HK-2 (cell line): ENCODE measurements around the gene RASAL1.

Experiments used
- DNase-seq: peaks from one replicate; pipeline ENCODE4 v3.0.0-alpha.2; 2018; ENCODE audit not compliant: unreplicated experiment

The RASAL1 gene

GRCh38 chr12:113097716-113098440 is 37.7 kb downstream of the RASAL1 start:
- no peak for DNase-seq

DNA sequence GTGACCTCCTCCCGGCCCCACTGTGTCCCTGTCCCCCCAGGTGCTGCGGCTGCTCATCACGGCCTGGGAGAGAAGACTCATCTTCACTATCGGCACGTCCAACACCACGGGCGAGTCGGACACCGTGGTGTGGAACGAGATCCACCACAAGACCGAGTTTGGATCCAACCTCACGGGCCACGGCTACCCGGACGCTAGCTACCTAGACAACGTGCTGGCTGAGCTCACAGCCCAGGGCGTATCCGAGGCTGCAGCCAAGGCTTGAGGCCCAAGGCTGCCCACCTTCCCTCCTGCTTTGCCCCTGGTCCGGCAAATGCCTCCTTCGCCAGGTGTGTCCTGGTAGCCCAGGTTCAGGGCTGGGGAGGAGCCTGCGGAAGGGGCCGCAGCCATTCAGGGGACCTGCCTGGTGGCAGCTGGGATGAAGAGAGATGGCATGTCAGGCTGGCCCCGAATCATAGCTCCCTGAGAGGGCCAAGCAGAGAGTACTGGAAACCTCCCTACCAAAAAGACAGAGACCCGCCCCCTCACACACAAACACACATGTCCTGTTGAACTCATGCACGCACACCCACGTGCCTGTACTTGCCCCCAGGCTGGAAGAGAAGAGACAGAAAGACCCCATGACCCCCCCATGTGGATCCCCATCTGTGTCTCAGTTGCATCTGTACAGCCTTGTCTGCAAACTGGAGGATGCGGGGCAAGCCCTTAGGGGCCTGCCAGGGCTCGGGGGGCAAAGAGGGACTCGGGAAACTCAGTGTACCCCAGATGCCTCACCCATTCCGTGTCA is 38.7 kb downstream of the RASAL1 start:
- no peak for DNase-seq

GRCh38 chr12:113095405-113095804 is 40.2 kb downstream of the RASAL1 start:
- DNase-seq = no peak

- DNase-seq = no peak
These were observed 40.8 kb downstream of the RASAL1 start for GRCh38 chr12:113094738-113095137.

GRCh38 chr12:113093409-113094101 is 42.0 kb downstream of the RASAL1 start:
- DNase-seq = no peak

GRCh38 chr12:113092607-113093408 is 42.8 kb downstream of the RASAL1 start:
- DNase-seq = no peak

DNA sequence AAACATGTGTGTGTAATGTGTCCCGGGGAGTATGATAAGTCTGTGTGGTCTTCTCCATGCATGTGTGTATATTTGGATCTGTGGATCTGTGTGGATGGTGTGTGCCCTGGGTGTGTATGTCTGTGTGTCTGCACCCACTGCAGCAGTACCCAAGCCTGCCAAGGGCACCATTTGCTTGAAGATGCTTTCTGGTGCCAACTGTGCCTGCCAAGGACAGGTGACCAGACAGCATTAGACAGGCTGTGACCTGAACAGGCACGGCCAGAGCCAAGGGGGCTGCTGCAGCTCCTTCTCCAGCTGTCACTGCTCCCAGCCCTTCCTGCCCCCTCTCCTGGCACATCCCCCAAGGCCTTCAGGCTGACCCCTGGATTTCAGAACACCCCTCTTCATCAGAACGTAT is 44.1 kb downstream of the RASAL1 start:
- DNase-seq = no peak

- no peak for DNase-seq
These were observed 44.8 kb downstream of the RASAL1 start for GRCh38 chr12:113090740-113091139.

DNA sequence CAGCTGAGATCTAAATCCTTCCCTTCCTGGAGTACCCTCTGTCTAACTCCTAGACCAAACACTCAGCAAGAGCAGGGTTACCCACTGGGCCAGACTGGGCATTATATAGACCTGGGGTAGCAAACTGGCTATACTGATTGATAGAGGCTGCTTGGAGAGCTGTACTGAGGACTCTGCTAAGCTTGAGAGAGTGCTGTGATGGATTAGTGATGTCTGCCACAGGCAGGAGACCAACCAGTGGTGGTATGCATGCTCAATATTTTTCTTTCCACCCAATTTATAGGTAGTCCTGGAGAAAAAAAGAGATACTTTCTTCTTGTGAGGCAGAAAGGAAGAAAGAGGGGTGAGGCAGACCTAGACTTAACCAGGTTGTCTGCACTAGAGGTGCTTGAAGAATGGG is 45.7 kb downstream of the RASAL1 start:
- no peak for DNase-seq

GRCh38 chr12:113088971-113089756 is 46.4 kb downstream of the RASAL1 start:
- DNase-seq = no peak

GRCh38 chr12:113088037-113088436 is 47.5 kb downstream of the RASAL1 start:
- no peak for DNase-seq

- no peak for DNase-seq
These were observed 48.4 kb downstream of the RASAL1 start for GRCh38 chr12:113087193-113087592.

GRCh38 chr12:113086249-113087164 is 49.1 kb downstream of the RASAL1 start:
- DNase-seq = peak; percentile 69

- no peak for DNase-seq
These were observed 51.6 kb downstream of the RASAL1 start for GRCh38 chr12:113083863-113084435.

GRCh38 chr12:113082486-113083148 is 52.9 kb downstream of the RASAL1 start:
- DNase-seq = no peak

GRCh38 chr12:113081873-113082272 is 53.7 kb downstream of the RASAL1 start:
- no peak for DNase-seq

DNA sequence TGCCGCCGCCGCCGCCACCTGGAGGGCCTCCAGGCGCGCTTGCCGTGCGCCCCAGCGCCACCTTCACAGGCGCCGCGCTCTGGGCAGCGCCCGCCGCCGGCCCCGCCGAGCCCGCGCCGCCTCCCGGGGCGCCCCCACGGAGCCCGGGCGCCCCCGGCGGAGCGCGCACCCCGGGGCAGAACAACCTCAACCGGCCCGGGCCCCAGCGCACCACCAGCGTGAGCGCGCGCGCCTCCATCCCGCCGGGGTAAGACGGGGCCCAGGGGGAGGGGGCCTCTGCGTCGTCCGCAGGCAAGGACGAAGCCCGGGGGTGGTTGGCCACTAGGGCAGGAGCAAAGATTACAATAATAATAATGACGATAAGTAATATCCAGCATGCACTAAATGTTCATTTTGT is 57.7 kb downstream of the RASAL1 start:
- DNase-seq = no peak

- no peak for DNase-seq
These were observed 58.3 kb downstream of the RASAL1 start for GRCh38 chr12:113077057-113077858.
